Right lobe of liver (tissue), 4 donors: ENCODE results near the gene PDCD2L.

ENCODE experiments used
- CTCF ChIP-seq, 4 donors: fragments of 200-600 bp in 3 of 4; fragments of 450-650 bp in 1 of 4; IDR thresholded peaks; one replicate each; pipeline versions ENCODE4 v1.5.1 to v1.8.0; 2016 to 2022; ENCODE audit warnings: antibody characterized with exemption in 4 of 4, mild to moderate bottlenecking in 2 of 4
- POLR2A ChIP-seq: fragments of 450-650 bp; IDR thresholded peaks from one replicate; pipeline ENCODE4 v1.6.1; 2017; ENCODE audit warnings: antibody characterized with exemption, mild to moderate bottlenecking
- donor health status: DM: no; HTN: no; CAD: no.
- donor health status: DM: no; HTN: no; CAD: no.
- donor health status: DM: no; HTN: yes; CAD: no.

DNA sequence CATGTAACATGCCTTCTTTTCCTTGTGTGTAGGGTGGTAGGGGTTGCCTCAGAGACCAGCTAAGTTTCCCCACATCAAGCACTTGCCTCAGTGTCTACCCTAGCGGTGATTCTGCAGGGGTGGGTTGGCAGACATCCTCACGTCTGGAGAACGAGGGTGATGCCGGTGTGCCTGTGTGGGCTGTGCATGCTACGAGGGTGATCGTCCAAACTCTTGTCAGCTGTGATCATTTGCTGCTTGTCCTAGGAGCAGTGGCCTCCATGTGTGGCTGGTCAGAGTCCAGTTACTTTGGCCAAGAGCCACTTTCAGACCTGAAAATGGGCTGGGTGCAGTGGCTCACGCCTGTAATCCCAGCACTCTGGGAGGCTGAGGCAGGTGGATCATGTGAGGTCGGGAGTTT is 34.1 kb upstream of the PDCD2L start:
- TF ChIP-seq CTCF (IDR thresholded peaks at IDR 0.05) (peak in 3 of 4 donors; percentile 14 to 29 (median 20)), POLR2A (no peak)
